ENCODE measurements around the gene KBTBD3.

- no peak for TF ChIP-seq CTCF (conservative IDR thresholded peaks at IDR 0.05; ENCODE audit: low read length)
- TF ChIP-seq EZH2phosphoT487 (IDR thresholded peaks at IDR 0.05; ENCODE audit: borderline replicate concordance, low read depth, low read length) = no peak
These were observed 6.5 kb downstream of the KBTBD3 start for GRCh38 chr11:106070606-106071005.

Measured in OCI-LY7 (cell line).